ENCODE measurements around the gene TRIM5.
A peak's percentile ranks its signal among the peaks of the same experiment; 100 is the strongest.

TRIM5 gene

GRCh38 chr11:5631417-5631816, 53.5 kb downstream of the TRIM5 start:
- no peak overlapping the region for H3K4me2 ChIP-seq (ENCODE audit: insufficient read depth, low read length, poor library complexity, severe bottlenecking)
- no peak overlapping the region for H3K14ac ChIP-seq (ENCODE audit: low read length)
- H3K79me1 ChIP-seq (ENCODE audit: low read depth, low read length) = no peaks in the 10 kb centered on the region
- H3K27me3 ChIP-seq (ENCODE audit: control insufficient read depth in 3 of 3, insufficient read depth in 3 of 3, low read depth in 1 of 3, low read length in 3 of 3) = no peaks in the 10 kb centered on the region
- no peak overlapping the region for H2BK5ac ChIP-seq (ENCODE audit: low read length)
- no peak overlapping the region for H3K4me3 ChIP-seq (ENCODE audit: low read length in 2 of 2)
- no peaks in the 10 kb centered on the region for H3K9me3 ChIP-seq (replicated peaks in 1 of 2; ENCODE audit: control insufficient read depth in 2 of 2, insufficient read depth in 1 of 2, low read depth in 1 of 2, low read length in 2 of 2)
- no peak overlapping the region for H3K9ac ChIP-seq (ENCODE audit: low read depth, low read length, poor library complexity)
- no peaks in the 10 kb centered on the region for H3K36me3 ChIP-seq (replicated peaks in 1 of 2; ENCODE audit: control insufficient read depth in 2 of 2, insufficient read depth in 2 of 2, low read length in 2 of 2)
- no peak overlapping the region for H4K91ac ChIP-seq (ENCODE audit: low read depth, low read length, poor library complexity)
- DNase-seq (ENCODE audit: low spot score) = no peak
- H2BK120ac ChIP-seq (ENCODE audit: low read depth, low read length) = no peak overlapping the region
- no peak overlapping the region for H2AFZ ChIP-seq (ENCODE audit: low read length)
- H3K4me1 ChIP-seq (ENCODE audit: control insufficient read depth in 2 of 2, insufficient read depth in 1 of 2, low read depth in 1 of 2, low read length in 2 of 2) = no peaks in the 10 kb centered on the region
- H2AK5ac ChIP-seq (ENCODE audit: low read depth, low read length) = no peak overlapping the region
- no peak overlapping the region for H2BK12ac ChIP-seq (ENCODE audit: low read length)
- H3K4ac ChIP-seq (ENCODE audit: low read length) = no peak overlapping the region
- WGBS, 2 donors (ENCODE audit: extremely low coverage in 2 of 2, insufficient read length in 2 of 2, insufficient replicate concordance in 1 of 2) = no CpG with 5 or more reads among the region's 2 CpGs
- H3K18ac ChIP-seq (ENCODE audit: low read length) = no peak overlapping the region
- H4K8ac ChIP-seq (ENCODE audit: low read depth, low read length) = no peak overlapping the region
- H3K23ac ChIP-seq (ENCODE audit: low read depth, low read length, poor library complexity) = no peak overlapping the region
- H2BK15ac ChIP-seq (ENCODE audit: low read length) = no peak overlapping the region
- no peak overlapping the region for H3K27ac ChIP-seq (replicated peaks; ENCODE audit: low read length)

DNA sequence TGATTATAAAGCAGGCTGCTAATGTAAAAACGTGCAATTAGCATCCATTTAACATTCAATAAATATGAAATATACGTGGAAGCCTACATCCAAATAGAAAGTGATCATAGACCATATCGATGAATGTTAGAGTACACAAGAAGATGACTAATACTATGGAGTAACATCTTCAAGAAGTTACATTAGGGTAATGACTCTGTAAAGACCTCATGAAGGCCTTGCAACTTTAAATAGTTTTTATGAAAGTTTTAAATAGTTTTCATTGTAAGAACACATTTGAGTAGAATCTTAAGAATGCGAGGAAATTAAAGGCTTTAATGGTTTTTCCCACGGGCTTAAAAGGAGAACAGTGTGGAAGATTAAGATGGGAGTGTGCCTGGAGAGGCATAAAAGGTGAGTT, 58.7 kb downstream of the TRIM5 start:
- Histone ChIP-seq H3K14ac (ENCODE audit: low read length) (no peak overlapping the region), H3K4me3 (ENCODE audit: low read length in 2 of 2) (no peak overlapping the region), H3K4me1 (ENCODE audit: control insufficient read depth in 2 of 2, insufficient read depth in 1 of 2, low read depth in 1 of 2, low read length in 2 of 2) (peaks cover 3 to 7% of the 10 kb centered on the region in 2 donors), H3K27ac (replicated peaks; ENCODE audit: low read length) (no peak overlapping the region), H4K91ac (ENCODE audit: low read depth, low read length, poor library complexity) (no peak overlapping the region), H3K23ac (ENCODE audit: low read depth, low read length, poor library complexity) (no peak overlapping the region), H3K18ac (ENCODE audit: low read length) (no peak overlapping the region), H2AK5ac (ENCODE audit: low read depth, low read length) (no peak overlapping the region), H3K4ac (ENCODE audit: low read length) (no peak overlapping the region), H2BK120ac (ENCODE audit: low read depth, low read length) (no peak overlapping the region), H3K27me3 (ENCODE audit: control insufficient read depth in 3 of 3, insufficient read depth in 3 of 3, low read depth in 1 of 3, low read length in 3 of 3) (no peaks in the 10 kb centered on the region), H3K79me1 (ENCODE audit: low read depth, low read length) (no peaks in the 10 kb centered on the region), H3K36me3 (replicated peaks in 1 of 2; ENCODE audit: control insufficient read depth in 2 of 2, insufficient read depth in 2 of 2, low read length in 2 of 2) (no peaks in the 10 kb centered on the region), H4K8ac (ENCODE audit: low read depth, low read length) (no peak overlapping the region), H3K9ac (ENCODE audit: low read depth, low read length, poor library complexity) (no peak overlapping the region), H3K9me3 (replicated peaks in 1 of 2; ENCODE audit: control insufficient read depth in 2 of 2, insufficient read depth in 1 of 2, low read depth in 1 of 2, low read length in 2 of 2) (no peaks in the 10 kb centered on the region), H2BK15ac (ENCODE audit: low read length) (no peak overlapping the region), H2BK5ac (ENCODE audit: low read length) (no peak overlapping the region), H2BK12ac (ENCODE audit: low read length) (no peak overlapping the region), H2AFZ (ENCODE audit: low read length) (no peak overlapping the region), H3K4me2 (ENCODE audit: insufficient read depth, low read length, poor library complexity, severe bottlenecking) (no peak overlapping the region)
- WGBS, 2 donors (ENCODE audit: extremely low coverage in 2 of 2, insufficient read length in 2 of 2, insufficient replicate concordance in 1 of 2) = no CpG with 5 or more reads among the region's 5 CpGs
- DNase-seq (ENCODE audit: low spot score) = no peak

DNA sequence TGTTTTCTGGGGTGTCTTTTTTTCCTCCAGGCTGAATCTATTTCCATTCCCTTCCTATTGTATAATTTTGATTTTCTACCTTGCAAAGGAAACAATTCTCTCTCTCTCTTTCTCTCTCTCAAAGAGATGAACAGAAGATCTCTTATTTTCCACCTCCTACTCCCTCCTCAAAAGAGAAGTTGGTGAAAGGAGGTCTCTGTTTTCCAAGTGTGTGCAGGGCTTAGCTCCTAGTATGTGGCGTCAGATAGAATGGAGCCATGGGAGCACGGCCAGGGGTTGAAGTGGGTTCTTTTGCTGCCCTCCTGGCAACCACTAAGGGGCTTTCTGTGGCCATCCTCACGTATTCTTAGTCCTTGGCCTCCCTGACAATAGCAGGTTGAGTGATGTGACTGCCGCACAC, 59.6 kb downstream of the TRIM5 start:
- Histone ChIP-seq H2BK15ac (ENCODE audit: low read length) (no peak overlapping the region), H2AFZ (ENCODE audit: low read length) (peak overlapping the region; percentile 86), H2BK120ac (ENCODE audit: low read depth, low read length) (no peak overlapping the region), H3K27me3 (ENCODE audit: control insufficient read depth in 3 of 3, insufficient read depth in 3 of 3, low read depth in 1 of 3, low read length in 3 of 3) (no peaks in the 10 kb centered on the region), H3K79me1 (ENCODE audit: low read depth, low read length) (no peaks in the 10 kb centered on the region), H3K27ac (replicated peaks; ENCODE audit: low read length) (no peak overlapping the region), H3K23ac (ENCODE audit: low read depth, low read length, poor library complexity) (no peak overlapping the region), H3K4me1 (ENCODE audit: control insufficient read depth in 2 of 2, insufficient read depth in 1 of 2, low read depth in 1 of 2, low read length in 2 of 2) (peaks cover 3 to 7% of the 10 kb centered on the region in 2 donors), H3K36me3 (replicated peaks in 1 of 2; ENCODE audit: control insufficient read depth in 2 of 2, insufficient read depth in 2 of 2, low read length in 2 of 2) (no peaks in the 10 kb centered on the region), H3K4me3 (ENCODE audit: low read length in 2 of 2) (peak overlapping the region in 1 of 2 donors; percentile 36), H3K4ac (ENCODE audit: low read length) (no peak overlapping the region), H3K18ac (ENCODE audit: low read length) (no peak overlapping the region), H3K14ac (ENCODE audit: low read length) (no peak overlapping the region), H2BK12ac (ENCODE audit: low read length) (no peak overlapping the region), H4K91ac (ENCODE audit: low read depth, low read length, poor library complexity) (no peak overlapping the region), H3K4me2 (ENCODE audit: insufficient read depth, low read length, poor library complexity, severe bottlenecking) (no peak overlapping the region), H2AK5ac (ENCODE audit: low read depth, low read length) (no peak overlapping the region), H3K9me3 (replicated peaks in 1 of 2; ENCODE audit: control insufficient read depth in 2 of 2, insufficient read depth in 1 of 2, low read depth in 1 of 2, low read length in 2 of 2) (no peaks in the 10 kb centered on the region), H2BK5ac (ENCODE audit: low read length) (no peak overlapping the region), H4K8ac (ENCODE audit: low read depth, low read length) (no peak overlapping the region), H3K9ac (ENCODE audit: low read depth, low read length, poor library complexity) (no peak overlapping the region)
- DNase-seq (ENCODE audit: low spot score) = no peak
- WGBS, 2 donors (ENCODE audit: extremely low coverage in 2 of 2, insufficient read length in 2 of 2, insufficient replicate concordance in 1 of 2) = no CpG with 5 or more reads among the region's 4 CpGs

DNA sequence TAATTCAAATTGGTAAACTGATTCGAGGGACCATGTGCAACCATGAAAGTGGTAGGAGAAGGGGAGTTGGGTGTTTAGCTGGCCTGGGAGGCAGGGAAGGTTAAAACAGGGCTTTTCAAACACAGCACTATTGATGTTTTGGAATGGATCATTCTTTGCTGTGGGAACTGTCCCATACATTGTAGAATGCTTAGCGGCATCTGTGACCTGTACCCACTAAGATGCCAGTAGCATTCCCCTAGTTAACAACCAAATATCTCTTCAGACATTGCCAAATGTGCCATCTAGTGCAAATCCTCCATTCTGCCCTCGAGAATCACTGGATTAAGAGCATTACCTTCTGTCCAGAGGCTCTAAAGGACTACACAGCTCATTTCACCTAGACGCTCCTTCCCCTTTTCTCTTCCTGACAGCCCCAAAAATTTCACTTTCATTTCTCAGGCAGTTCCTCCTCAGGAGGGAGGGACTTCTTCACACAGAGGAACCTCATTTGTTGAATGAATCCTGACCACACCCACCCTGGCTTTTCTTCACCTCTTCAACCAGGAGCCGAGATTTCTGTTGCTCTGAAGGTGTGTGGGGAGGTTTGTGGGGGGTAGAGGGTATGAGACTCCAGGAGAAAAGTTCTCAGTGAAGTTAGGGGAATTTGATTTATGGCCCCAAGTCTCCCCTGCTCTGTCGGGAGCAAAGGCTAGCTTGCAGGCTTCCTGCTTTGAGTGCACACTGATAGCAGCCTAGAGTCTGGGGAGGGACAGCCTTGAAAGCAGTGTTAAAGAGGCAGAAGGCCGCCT, 60.2 kb downstream of the TRIM5 start, which contains the start of gene TRIM34:
TRIM34 (plus strand) TSS at position 513 of the 791 bp plus-strand sequence. CDS start 7,331 bp downstream, outside the sequence.
- Histone ChIP-seq H3K4me3 (ENCODE audit: low read length in 2 of 2) (peak within 1 kb of the TSS in 1 of 2 donors; percentile 36), H3K36me3 (replicated peaks in 1 of 2; ENCODE audit: control insufficient read depth in 2 of 2, insufficient read depth in 2 of 2, low read length in 2 of 2) (no peaks in the 10 kb centered on the region), H2AFZ (ENCODE audit: low read length) (peak within 1 kb of the TSS; percentile 86), H3K14ac (ENCODE audit: low read length) (no peak within 1 kb of the TSS), H4K8ac (ENCODE audit: low read depth, low read length) (no peak within 1 kb of the TSS), H2BK120ac (ENCODE audit: low read depth, low read length) (no peak within 1 kb of the TSS), H3K27ac (replicated peaks; ENCODE audit: low read length) (no peak within 1 kb of the TSS), H3K23ac (ENCODE audit: low read depth, low read length, poor library complexity) (no peak within 1 kb of the TSS), H2BK5ac (ENCODE audit: low read length) (no peak within 1 kb of the TSS), H3K4ac (ENCODE audit: low read length) (no peak within 1 kb of the TSS), H3K18ac (ENCODE audit: low read length) (no peak within 1 kb of the TSS), H3K4me1 (ENCODE audit: control insufficient read depth in 2 of 2, insufficient read depth in 1 of 2, low read depth in 1 of 2, low read length in 2 of 2) (peaks cover 3 to 7% of the 10 kb centered on the region in 2 donors), H3K27me3 (ENCODE audit: control insufficient read depth in 3 of 3, insufficient read depth in 3 of 3, low read depth in 1 of 3, low read length in 3 of 3) (no peaks in the 10 kb centered on the region), H2BK12ac (ENCODE audit: low read length) (no peak within 1 kb of the TSS), H3K9ac (ENCODE audit: low read depth, low read length, poor library complexity) (no peak within 1 kb of the TSS), H3K9me3 (replicated peaks in 1 of 2; ENCODE audit: control insufficient read depth in 2 of 2, insufficient read depth in 1 of 2, low read depth in 1 of 2, low read length in 2 of 2) (no peaks in the 10 kb centered on the region), H2BK15ac (ENCODE audit: low read length) (no peak within 1 kb of the TSS), H4K91ac (ENCODE audit: low read depth, low read length, poor library complexity) (no peak within 1 kb of the TSS), H3K4me2 (ENCODE audit: insufficient read depth, low read length, poor library complexity, severe bottlenecking) (peak within 1 kb of the TSS; percentile 43), H2AK5ac (ENCODE audit: low read depth, low read length) (no peak within 1 kb of the TSS), H3K79me1 (ENCODE audit: low read depth, low read length) (no peaks in the 10 kb centered on the region)
- no CpG with 5 or more reads among the region's 7 CpGs for WGBS, 2 donors (ENCODE audit: extremely low coverage in 2 of 2, insufficient read length in 2 of 2, insufficient replicate concordance in 1 of 2)
- peak; percentile 11 for DNase-seq (ENCODE audit: low spot score)
